Skeletal muscle cell (primary cell): ENCODE measurements around the gene DDAH1.

ENCODE experiments used
- DNase-seq: peaks from one replicate; pipeline ENCODE4 v3.0.0-alpha.2; 2010; ENCODE audit warnings: low read depth
- H3K4me3 ChIP-seq: 2 replicates; pipeline ENCODE4 v1.5.1; 2011; ENCODE audit warnings: low read depth, mild to moderate bottlenecking, control low read depth, low read length, moderate library complexity

The DDAH1 gene

DNA sequence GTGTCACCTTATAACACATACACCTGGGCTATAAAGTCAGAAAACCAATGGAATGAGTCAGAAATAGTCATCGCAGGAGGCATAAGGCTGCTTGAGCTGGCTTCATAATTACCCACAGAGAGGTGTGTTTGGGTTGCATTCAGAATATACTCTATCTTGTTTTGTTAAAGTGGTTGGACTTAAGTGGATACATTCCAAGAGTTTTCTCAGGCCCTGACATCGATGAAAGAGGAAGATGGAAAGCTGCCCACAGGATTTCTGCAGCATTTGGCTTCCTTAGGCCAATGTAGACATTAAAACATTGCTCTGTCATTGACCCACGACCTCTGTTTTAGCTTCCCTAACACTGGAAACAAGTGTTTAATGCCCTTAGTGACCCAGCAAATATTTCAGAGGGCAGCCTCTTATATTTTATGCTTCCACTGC is 169.9 kb downstream of the DDAH1 start:
- no peak overlapping the region for H3K4me3 ChIP-seq
- no peak for DNase-seq

DNA sequence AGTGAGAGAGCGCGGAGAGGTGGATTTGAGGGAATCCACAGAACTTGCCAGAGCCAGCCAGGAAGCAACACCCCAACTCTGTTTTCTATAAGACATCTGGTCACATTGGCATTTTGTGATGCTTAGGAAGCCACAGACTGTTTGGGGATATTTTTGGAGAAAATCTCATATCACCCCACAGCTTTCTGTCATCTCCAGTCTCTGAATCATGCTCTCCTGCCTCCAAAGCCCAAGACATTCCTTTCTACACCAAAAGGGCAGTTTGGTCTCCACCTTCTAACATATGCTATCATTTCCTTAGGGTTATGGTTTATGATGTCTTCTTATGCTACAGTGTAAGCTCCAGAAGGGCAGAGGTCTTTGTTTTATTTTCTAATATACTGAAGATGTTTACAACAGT is 174.1 kb downstream of the DDAH1 start:
- DNase-seq: no peak
- H3K4me3 ChIP-seq: no peak overlapping the region

GRCh38 chr1:85289848-85290335 is 175.1 kb downstream of the DDAH1 start:
- H3K4me3 ChIP-seq: no peak overlapping the region
- no peak for DNase-seq

GRCh38 chr1:85289207-85289847 is 175.6 kb downstream of the DDAH1 start:
- no peak overlapping the region for H3K4me3 ChIP-seq
- DNase-seq: peak; percentile 76

DNA sequence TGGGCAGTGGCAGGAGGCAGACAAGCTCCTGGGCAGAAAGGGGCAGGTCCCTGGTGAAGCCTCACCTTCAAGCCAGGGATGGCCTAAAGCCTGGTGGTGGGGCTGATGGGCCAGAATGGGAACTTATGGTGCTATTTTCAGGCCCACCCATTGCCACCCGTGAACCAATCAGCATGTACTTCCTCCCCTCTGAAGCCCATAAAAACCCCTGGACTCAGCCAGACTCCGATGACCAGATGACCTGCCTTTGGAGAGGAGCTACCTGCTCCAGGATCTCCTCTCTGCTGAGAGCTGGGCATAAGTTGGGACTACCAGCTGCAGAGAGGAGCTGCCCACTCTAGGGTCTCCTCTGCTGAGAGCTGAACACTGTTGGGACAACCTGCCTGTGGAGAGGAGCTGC is 180.8 kb downstream of the DDAH1 start:
- H3K4me3 ChIP-seq: no peak overlapping the region
- DNase-seq: no peak

- H3K4me3 ChIP-seq: no peak overlapping the region
- no peak for DNase-seq
Observed at GRCh38 chr1:85283475-85284199, 181.3 kb downstream of the DDAH1 start.

- no peak overlapping the region for H3K4me3 ChIP-seq
Observed at GRCh38 chr1:85282424-85282823, 182.5 kb downstream of the DDAH1 start.

DNA sequence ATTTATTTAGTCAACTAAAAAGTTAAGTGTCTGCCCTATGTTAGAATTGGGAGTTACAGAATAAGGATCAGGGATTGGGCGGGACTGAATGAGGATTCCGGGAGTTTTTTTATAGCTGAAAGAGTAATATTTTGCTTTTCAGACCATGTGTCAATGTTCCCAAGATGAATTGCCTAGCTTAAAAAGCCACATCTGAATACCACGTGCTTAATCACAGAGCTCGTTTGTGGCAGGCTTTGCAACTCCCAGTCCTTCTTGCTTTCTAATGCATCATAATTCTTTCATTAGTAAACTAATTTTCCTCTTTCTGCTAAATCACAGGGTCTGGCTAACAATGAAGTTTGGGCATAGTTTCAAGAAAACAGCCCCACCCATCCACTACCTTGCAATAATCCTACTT is 184.3 kb downstream of the DDAH1 start:
- no peak for DNase-seq
- no peak overlapping the region for H3K4me3 ChIP-seq

More at GRCh38 chr1:85282424-85282823, 182.5 kb downstream of the DDAH1 start:
- DNase-seq: no peak

GRCh38 chr1:85279458-85280080 is 185.4 kb downstream of the DDAH1 start:
- DNase-seq: no peak
- peak overlapping the region; percentile 29 for H3K4me3 ChIP-seq

- peak; percentile 91 for DNase-seq
- H3K4me3 ChIP-seq: peak overlapping the region; percentile 29
Observed at GRCh38 chr1:85278853-85279314, 186.1 kb downstream of the DDAH1 start.

- H3K4me3 ChIP-seq: no peak overlapping the region
- no peak for DNase-seq
Observed at GRCh38 chr1:85277802-85278201, 187.2 kb downstream of the DDAH1 start.

- peak overlapping the region; percentile 74 for H3K4me3 ChIP-seq
- DNase-seq: no peak
Observed at GRCh38 chr1:85276978-85277639, 187.8 kb downstream of the DDAH1 start.

- peak within 1 kb of the TSS; percentile 74 for H3K4me3 ChIP-seq
- DNase-seq: peak; percentile 96
Observed at GRCh38 chr1:85276215-85276977, 188.6 kb downstream of the DDAH1 start, which contains the start of gene BCL10. BCL10 (minus strand) TSS chr1:85276632; CDS start chr1:85276352, 280 bp downstream.

DNA sequence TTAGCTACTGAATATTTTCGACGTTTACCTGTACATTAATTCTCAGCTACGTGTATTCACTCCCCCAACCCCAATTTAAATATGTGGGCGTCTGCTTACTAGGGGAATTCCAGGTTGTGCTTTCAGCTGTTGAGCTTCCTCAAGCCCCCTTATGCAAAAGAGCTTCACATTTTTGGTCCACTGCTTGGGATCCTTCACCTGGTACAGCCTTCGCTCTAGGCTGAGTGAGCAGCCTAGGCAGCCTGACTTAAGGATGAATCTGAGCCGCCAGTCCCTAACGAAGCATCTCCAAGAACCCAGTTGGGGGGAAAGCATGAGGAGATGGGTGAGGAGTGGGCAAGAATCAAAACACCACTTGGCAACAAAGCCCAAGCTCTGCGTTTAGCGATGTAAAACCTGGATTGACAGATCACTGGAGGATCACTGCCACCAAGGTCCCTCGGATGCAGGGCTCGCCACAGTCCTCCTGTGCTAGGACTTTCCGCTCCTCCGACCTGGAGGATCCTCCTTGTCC is 189.2 kb downstream of the DDAH1 start:
- no peak for DNase-seq
- H3K4me3 ChIP-seq: peak overlapping the region; percentile 74

DNA sequence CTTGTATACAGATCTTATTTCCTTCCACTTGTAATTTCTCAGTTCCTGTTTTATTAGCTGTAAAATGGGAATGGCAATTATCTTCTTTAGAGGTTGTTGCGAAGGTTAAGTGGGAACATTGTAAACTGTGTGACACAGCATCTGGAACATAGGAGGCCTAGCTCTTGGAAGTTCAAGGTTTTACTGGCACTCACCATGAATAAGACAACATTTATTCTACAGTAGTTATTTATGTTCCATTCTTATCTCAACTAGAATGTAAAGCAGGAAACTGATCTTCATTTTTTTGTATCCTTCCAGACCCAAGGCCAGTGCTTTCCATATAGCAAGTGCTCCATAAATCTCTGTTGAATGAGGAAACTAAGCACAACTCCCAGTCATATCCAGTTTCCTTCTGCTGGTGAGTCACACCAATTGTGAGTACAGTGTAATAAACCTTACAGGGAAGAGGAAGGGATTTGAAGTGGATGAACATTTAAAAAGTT is 189.9 kb downstream of the DDAH1 start:
- peak; percentile 55 for DNase-seq
- H3K4me3 ChIP-seq: peak overlapping the region; percentile 74

DNA sequence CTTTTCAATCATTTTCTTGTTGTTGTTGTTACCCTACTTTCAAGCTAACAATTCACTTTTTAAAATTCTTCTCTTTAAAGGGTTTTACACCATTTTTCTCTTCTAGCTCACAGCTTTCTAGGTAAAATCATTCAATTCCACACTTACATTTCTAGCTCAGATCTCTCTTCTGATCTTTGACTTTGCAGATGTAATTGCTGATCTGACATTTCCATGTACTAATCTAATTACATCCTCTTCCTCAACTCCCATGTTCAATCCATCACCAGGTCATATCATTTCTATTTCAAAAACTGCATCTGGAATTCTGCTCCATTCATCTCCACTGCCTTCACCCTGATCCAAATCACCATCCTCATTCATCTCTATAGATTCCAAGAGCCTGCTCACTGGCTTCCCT is 191.6 kb downstream of the DDAH1 start:
- no peak for DNase-seq
- H3K4me3 ChIP-seq: no peak overlapping the region

GRCh38 chr1:85268801-85269585 is 196.0 kb downstream of the DDAH1 start:
- H3K4me3 ChIP-seq: no peak overlapping the region
- DNase-seq: no peak
